Mesendoderm (in vitro differentiated cells): Measurements from ENCODE around the gene IFNG.

Source experiments
- DNase-seq: peaks from one replicate; pipeline ENCODE4 v3.0.0; 2013
- H2AK5ac ChIP-seq: 2 replicates; pipeline ENCODE4 v1.6.1; 2013; ENCODE audit warnings: low read length, inconsistent platforms
- H2BK120ac ChIP-seq: 2 replicates; pipeline ENCODE4 v1.6.1; 2013; ENCODE audit warnings: low read depth, mild to moderate bottlenecking, low read length, moderate library complexity, mixed read lengths
- H2BK15ac ChIP-seq: replicated peaks from 2 replicates; pipeline ENCODE4 v1.6.1; 2013; ENCODE audit warnings: low read depth, mild to moderate bottlenecking, moderate library complexity
- H2BK5ac ChIP-seq: 2 replicates; pipeline ENCODE4 v1.6.1; 2013; ENCODE audit warnings: low read length, inconsistent platforms
- H3K18ac ChIP-seq: 2 replicates; pipeline ENCODE4 v1.6.1; 2013; ENCODE audit warnings: mild to moderate bottlenecking, low read length, mixed read lengths
- H3K23ac ChIP-seq: one replicate; pipeline ENCODE4 v1.6.1; 2013; ENCODE audit warnings: low read length
- H3K27ac ChIP-seq: 2 replicates; pipeline ENCODE4 v1.5.1; 2013; ENCODE audit warnings: low read depth, mild to moderate bottlenecking, inconsistent platforms, low read length, moderate library complexity
- H3K27me3 ChIP-seq: 2 replicates; pipeline ENCODE4 v1.6.1; 2013; ENCODE audit warnings: low read length, control low read depth, mild to moderate bottlenecking, inconsistent platforms; ENCODE audit not compliant: insufficient read depth, poor library complexity
- H3K36me3 ChIP-seq: 2 replicates; pipeline ENCODE4 v1.6.1; 2013; ENCODE audit warnings: low read length, inconsistent platforms; ENCODE audit not compliant: control insufficient read depth, insufficient read depth
- H3K4ac ChIP-seq: one replicate; pipeline ENCODE4 v1.6.1; 2013; ENCODE audit warnings: low read depth, mild to moderate bottlenecking, low read length, moderate library complexity
- H3K4me1 ChIP-seq: 2 replicates; pipeline ENCODE4 v1.6.1; 2013; ENCODE audit warnings: low read depth, low read length, inconsistent platforms; ENCODE audit not compliant: control insufficient read depth
- H3K4me2 ChIP-seq: 2 replicates; pipeline ENCODE4 v1.6.1; 2013; ENCODE audit warnings: low read length
- H3K4me3 ChIP-seq: 2 replicates; pipeline ENCODE4 v1.5.1; 2013; ENCODE audit warnings: mild to moderate bottlenecking, low read length
- H3K56ac ChIP-seq: one replicate; pipeline ENCODE4 v1.6.1; 2013; ENCODE audit warnings: low read length
- H3K79me1 ChIP-seq: 2 replicates; pipeline ENCODE4 v1.6.1; 2013; ENCODE audit warnings: low read length, inconsistent platforms
- H3K79me2 ChIP-seq: 2 replicates; pipeline ENCODE4 v1.6.1; 2013; ENCODE audit warnings: mild to moderate bottlenecking, low read length; ENCODE audit not compliant: control insufficient read depth, insufficient read depth
- H3K9ac ChIP-seq: 2 replicates; pipeline ENCODE4 v1.6.1; 2013; ENCODE audit warnings: low read length, inconsistent platforms
- H4K5ac ChIP-seq: one replicate; pipeline ENCODE4 v1.6.1; 2013; ENCODE audit warnings: low read length
- H4K8ac ChIP-seq: one replicate; pipeline ENCODE4 v1.6.1; 2013; ENCODE audit warnings: low read depth, mild to moderate bottlenecking, control low read depth, low read length, moderate library complexity
- WGBS: extraction: QIAGEN DNeasy Blood & Tissue Kit; methylation state at CpG from one replicate; pipeline ENCODE4 v1.1.7; 2013; ENCODE audit warnings: low lambda C conversion rate, missing lambda C conversion rate; ENCODE audit not compliant: insufficient coverage; ENCODE audit errors: extremely low coverage; 5-methylcytosine and 5-hydroxymethylcytosine counted together

Gene IFNG

GRCh38 chr12:68119250-68119649 lies 40.3 kb downstream of the IFNG start:
- H3K4me3 ChIP-seq = no peak overlapping the region
- H2BK15ac ChIP-seq = no peak overlapping the region
- H2BK5ac ChIP-seq = no peak overlapping the region
- H4K5ac ChIP-seq = no peak overlapping the region
- no peak overlapping the region for H3K27ac ChIP-seq
- no peaks in the 10 kb centered on the region for H3K79me2 ChIP-seq
- H4K8ac ChIP-seq = no peak overlapping the region
- no peak overlapping the region for H3K4me2 ChIP-seq
- no CpG with 5 or more reads among the region's 1 CpG for WGBS
- H3K79me1 ChIP-seq = no peaks in the 10 kb centered on the region
- H3K4ac ChIP-seq = no peak overlapping the region
- no peak overlapping the region for H3K56ac ChIP-seq
- H2AK5ac ChIP-seq = no peak overlapping the region
- H3K27me3 ChIP-seq = no peaks in the 10 kb centered on the region
- DNase-seq = no peak
- no peaks in the 10 kb centered on the region for H3K36me3 ChIP-seq
- H3K18ac ChIP-seq = no peak overlapping the region
- H3K23ac ChIP-seq = no peak overlapping the region
- H3K9ac ChIP-seq = no peak overlapping the region
- peaks cover 3% of the 10 kb centered on the region for H3K4me1 ChIP-seq
- no peak overlapping the region for H2BK120ac ChIP-seq

- Histone ChIP-seq H2AK5ac (no peak overlapping the region), H3K4me3 (no peak overlapping the region), H2BK120ac (no peak overlapping the region), H3K56ac (peak overlapping the region; percentile 17), H2BK5ac (no peak overlapping the region), H3K27me3 (no peaks in the 10 kb centered on the region), H3K9ac (no peak overlapping the region), H3K79me2 (no peaks in the 10 kb centered on the region), H2BK15ac (no peak overlapping the region), H3K27ac (no peak overlapping the region), H3K79me1 (no peaks in the 10 kb centered on the region), H3K4ac (no peak overlapping the region), H4K5ac (no peak overlapping the region), H3K36me3 (no peaks in the 10 kb centered on the region), H3K4me2 (no peak overlapping the region), H4K8ac (no peak overlapping the region), H3K4me1 (peaks cover 3% of the 10 kb centered on the region), H3K23ac (no peak overlapping the region), H3K18ac (no peak overlapping the region)
- WGBS = no CpG with 5 or more reads among the region's 7 CpGs
- DNase-seq = peak; percentile 24
Measured at GRCh38 chr12:68118096-68118755, 41.3 kb downstream of the IFNG start.

- no CpG with 5 or more reads among the region's 3 CpGs for WGBS
- Histone ChIP-seq H3K4me3 (no peak overlapping the region), H2BK5ac (no peak overlapping the region), H3K56ac (no peak overlapping the region), H3K18ac (no peak overlapping the region), H3K36me3 (no peaks in the 10 kb centered on the region), H3K4me2 (no peak overlapping the region), H3K9ac (no peak overlapping the region), H2BK120ac (no peak overlapping the region), H3K79me2 (no peaks in the 10 kb centered on the region), H3K4ac (no peak overlapping the region), H4K5ac (no peak overlapping the region), H3K23ac (no peak overlapping the region), H4K8ac (no peak overlapping the region), H3K79me1 (no peaks in the 10 kb centered on the region), H3K4me1 (peaks cover 3% of the 10 kb centered on the region), H3K27ac (no peak overlapping the region), H3K27me3 (no peaks in the 10 kb centered on the region), H2BK15ac (no peak overlapping the region), H2AK5ac (no peak overlapping the region)
- no peak for DNase-seq
Measured at GRCh38 chr12:68117661-68118060, 41.9 kb downstream of the IFNG start.

GRCh38 chr12:68115281-68115680 lies 44.3 kb downstream of the IFNG start:
- no peak overlapping the region for H3K4me2 ChIP-seq
- no peaks in the 10 kb centered on the region for H3K79me1 ChIP-seq
- H3K23ac ChIP-seq = no peak overlapping the region
- H3K4me3 ChIP-seq = no peak overlapping the region
- no peak for DNase-seq
- no peak overlapping the region for H3K18ac ChIP-seq
- no CpG with 5 or more reads among the region's 2 CpGs for WGBS
- H3K4me1 ChIP-seq = peaks cover 3% of the 10 kb centered on the region
- no peak overlapping the region for H2BK5ac ChIP-seq
- H3K4ac ChIP-seq = no peak overlapping the region
- no peak overlapping the region for H2BK120ac ChIP-seq
- H2AK5ac ChIP-seq = no peak overlapping the region
- no peaks in the 10 kb centered on the region for H3K27me3 ChIP-seq
- H3K36me3 ChIP-seq = no peaks in the 10 kb centered on the region
- no peak overlapping the region for H4K8ac ChIP-seq
- H3K56ac ChIP-seq = no peak overlapping the region
- no peak overlapping the region for H3K9ac ChIP-seq
- no peak overlapping the region for H2BK15ac ChIP-seq
- no peak overlapping the region for H3K27ac ChIP-seq
- H4K5ac ChIP-seq = no peak overlapping the region
- no peaks in the 10 kb centered on the region for H3K79me2 ChIP-seq

- Histone ChIP-seq H3K4ac (no peak overlapping the region), H4K5ac (no peak overlapping the region), H3K56ac (no peak overlapping the region), H2AK5ac (no peak overlapping the region), H2BK5ac (no peak overlapping the region), H3K79me2 (no peaks in the 10 kb centered on the region), H3K4me3 (no peak overlapping the region), H3K27ac (no peak overlapping the region), H4K8ac (no peak overlapping the region), H3K18ac (no peak overlapping the region), H3K9ac (no peak overlapping the region), H3K4me1 (peaks cover 4% of the 10 kb centered on the region), H3K36me3 (no peaks in the 10 kb centered on the region), H3K79me1 (no peaks in the 10 kb centered on the region), H2BK120ac (no peak overlapping the region), H3K27me3 (no peaks in the 10 kb centered on the region), H3K23ac (no peak overlapping the region), H2BK15ac (no peak overlapping the region), H3K4me2 (no peak overlapping the region)
- no CpG with 5 or more reads among the region's 6 CpGs for WGBS
- DNase-seq = no peak
Measured at GRCh38 chr12:68114606-68115005, 44.9 kb downstream of the IFNG start.

- Histone ChIP-seq H3K27me3 (no peaks in the 10 kb centered on the region), H3K56ac (no peak overlapping the region), H3K23ac (no peak overlapping the region), H3K4ac (no peak overlapping the region), H3K18ac (no peak overlapping the region), H3K9ac (no peak overlapping the region), H3K4me3 (no peak overlapping the region), H2BK120ac (no peak overlapping the region), H2BK5ac (no peak overlapping the region), H4K8ac (no peak overlapping the region), H3K79me2 (no peaks in the 10 kb centered on the region), H3K79me1 (no peaks in the 10 kb centered on the region), H3K4me2 (no peak overlapping the region), H3K36me3 (no peaks in the 10 kb centered on the region), H4K5ac (no peak overlapping the region), H2AK5ac (no peak overlapping the region), H3K4me1 (peaks cover 5% of the 10 kb centered on the region), H2BK15ac (no peak overlapping the region), H3K27ac (no peak overlapping the region)
- WGBS = no CpG with 5 or more reads among the region's 1 CpG
- peak; percentile 58 for DNase-seq
Measured at GRCh38 chr12:68113644-68114043, 45.9 kb downstream of the IFNG start.
